ENCODE data around the gene MFNG.

DNA sequence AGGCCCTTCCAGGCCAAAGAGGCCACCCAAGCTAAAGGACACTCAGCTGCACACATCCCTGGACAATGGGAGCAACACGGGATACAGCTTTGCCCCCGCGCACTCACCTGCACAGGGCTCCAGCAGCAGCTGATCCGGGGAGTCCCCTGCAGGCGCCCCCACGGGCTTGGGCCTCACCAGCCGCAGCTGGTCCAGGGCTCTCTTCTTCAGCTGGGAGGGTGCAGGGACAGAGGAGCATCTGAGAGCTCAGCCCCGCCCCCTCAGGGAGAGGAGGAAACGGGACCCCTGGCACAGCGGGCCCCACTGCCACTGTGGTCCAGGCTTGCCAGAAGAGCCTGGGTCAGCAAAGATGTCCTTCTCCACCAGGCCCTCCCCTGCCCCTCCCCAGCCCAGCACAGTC is 7.8 kb upstream of the MFNG start:
- no peak for TF ChIP-seq GATA3 (IDR thresholded peaks at IDR 0.05; ENCODE audit: low read depth, low read length)
- no peak for TF ChIP-seq GATA2 (IDR thresholded peaks at IDR 0.05; ENCODE audit: low read depth, low read length)
